Calu3 (cell line): ENCODE results near the gene TAS2R20. TPM values are rescaled to one million over a fixed set of nuclear protein-coding genes. Genes with fewer than 3 reads are reported as not detected.
A peak's percentile ranks its signal among the peaks of the same experiment; 100 is the strongest.

Source experiments
- BruUV-seq: library from RNA; stranded (reverse); fragments of 400-500 nt; replicated peaks from 2 replicates; lab custom pipeline; 2021; lab: Mats Ljungman, UMichigan
- CTCF ChIA-PET: fragments of 300-600 bp; sonication (Branson Sonifier 250); formaldehyde crosslinking; loops from one replicate; lab custom pipeline; 2022; ENCODE audit warnings: antibody characterized with exemption; lab: Charles Lee
- DNase-seq: peaks from one replicate; pipeline ENCODE4 v3.0.0; 2022
- H3K27ac Mint-ChIP-seq: one replicate; pipeline ENCODE4 v1.8.0; 2022; ENCODE audit warnings: mixed read lengths; ENCODE audit not compliant: unreplicated experiment
- H3K27me3 Mint-ChIP-seq: one replicate; pipeline ENCODE4 v1.8.0; 2022; ENCODE audit warnings: mixed read lengths; ENCODE audit not compliant: unreplicated experiment
- H3K36me3 Mint-ChIP-seq: one replicate; pipeline ENCODE4 v1.8.0; 2022; ENCODE audit warnings: mild to moderate bottlenecking, moderate library complexity, mixed read lengths; ENCODE audit not compliant: insufficient read depth, unreplicated experiment
- H3K4me1 Mint-ChIP-seq: one replicate; pipeline ENCODE4 v1.8.0; 2022; ENCODE audit warnings: mild to moderate bottlenecking, low read depth, mixed read lengths; ENCODE audit not compliant: unreplicated experiment
- H3K4me3 Mint-ChIP-seq: one replicate; pipeline ENCODE4 v1.8.0; 2022; ENCODE audit warnings: mild to moderate bottlenecking, low read depth, moderate library complexity, mixed read lengths; ENCODE audit not compliant: unreplicated experiment
- H3K9me3 Mint-ChIP-seq: one replicate; pipeline ENCODE4 v1.8.0; 2022; ENCODE audit warnings: low read depth, mixed read lengths; ENCODE audit not compliant: unreplicated experiment
- intact Hi-C: fragments of 100-400 bp; cut with micrococcal nuclease; formaldehyde crosslinking; loops from one replicate; pipeline ENCODE4 v1.10.0; 2022; ENCODE audit not compliant: unreplicated experiment
- total RNA-seq: library from RNA; stranded (reverse); gene quantifications from 2 replicates; pipeline ENCODE4 v1.2.3, GENCODE V29; 2022
- TF ChIP-seq, protein P1 (sequence below): fragments of 200-600 bp; IDR thresholded peaks from one replicate; pipeline ENCODE4 v1.8.0; 2022; ENCODE audit warnings: antibody characterized with exemption; ENCODE audit not compliant: unreplicated experiment

TAS2R20 gene
- total RNA-seq, 1 experiment from 2014 or later: 3.3 TPM

DNA sequence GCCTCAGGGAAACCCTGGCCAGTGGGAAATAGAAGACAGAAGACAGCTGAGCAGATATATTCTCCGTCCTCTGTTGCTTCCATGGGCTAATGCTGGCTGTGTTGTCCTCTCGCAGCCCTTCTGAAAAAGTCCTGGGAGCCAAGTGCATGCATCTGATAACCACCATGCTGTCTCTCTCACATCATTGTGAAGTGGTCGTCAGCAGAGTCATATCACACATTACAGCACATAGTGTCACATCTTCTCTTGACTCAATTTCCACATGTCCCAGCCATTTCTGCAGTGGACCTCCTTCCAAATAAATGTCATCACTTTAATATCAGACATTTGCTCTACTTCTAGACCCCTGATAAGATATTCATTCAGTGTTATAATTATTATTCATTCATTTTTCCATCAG is 3.8 kb downstream of the TAS2R20 start:
- TF ChIP-seq, protein P1, sequence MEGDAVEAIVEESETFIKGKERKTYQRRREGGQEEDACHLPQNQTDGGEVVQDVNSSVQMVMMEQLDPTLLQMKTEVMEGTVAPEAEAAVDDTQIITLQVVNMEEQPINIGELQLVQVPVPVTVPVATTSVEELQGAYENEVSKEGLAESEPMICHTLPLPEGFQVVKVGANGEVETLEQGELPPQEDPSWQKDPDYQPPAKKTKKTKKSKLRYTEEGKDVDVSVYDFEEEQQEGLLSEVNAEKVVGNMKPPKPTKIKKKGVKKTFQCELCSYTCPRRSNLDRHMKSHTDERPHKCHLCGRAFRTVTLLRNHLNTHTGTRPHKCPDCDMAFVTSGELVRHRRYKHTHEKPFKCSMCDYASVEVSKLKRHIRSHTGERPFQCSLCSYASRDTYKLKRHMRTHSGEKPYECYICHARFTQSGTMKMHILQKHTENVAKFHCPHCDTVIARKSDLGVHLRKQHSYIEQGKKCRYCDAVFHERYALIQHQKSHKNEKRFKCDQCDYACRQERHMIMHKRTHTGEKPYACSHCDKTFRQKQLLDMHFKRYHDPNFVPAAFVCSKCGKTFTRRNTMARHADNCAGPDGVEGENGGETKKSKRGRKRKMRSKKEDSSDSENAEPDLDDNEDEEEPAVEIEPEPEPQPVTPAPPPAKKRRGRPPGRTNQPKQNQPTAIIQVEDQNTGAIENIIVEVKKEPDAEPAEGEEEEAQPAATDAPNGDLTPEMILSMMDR: no peak
- intact Hi-C loops: no loop called here
- Mint-ChIP-seq H3K4me1 (no peaks in the 10 kb centered on the region), H3K4me3 (no peak overlapping the region), H3K27me3 (no peaks in the 10 kb centered on the region), H3K36me3 (no peaks in the 10 kb centered on the region), H3K9me3 (no peaks in the 10 kb centered on the region), H3K27ac (no peak overlapping the region)
- BruUV-seq: no TSS peak
- CTCF ChIA-PET: no interaction called here
- no peak for DNase-seq

DNA sequence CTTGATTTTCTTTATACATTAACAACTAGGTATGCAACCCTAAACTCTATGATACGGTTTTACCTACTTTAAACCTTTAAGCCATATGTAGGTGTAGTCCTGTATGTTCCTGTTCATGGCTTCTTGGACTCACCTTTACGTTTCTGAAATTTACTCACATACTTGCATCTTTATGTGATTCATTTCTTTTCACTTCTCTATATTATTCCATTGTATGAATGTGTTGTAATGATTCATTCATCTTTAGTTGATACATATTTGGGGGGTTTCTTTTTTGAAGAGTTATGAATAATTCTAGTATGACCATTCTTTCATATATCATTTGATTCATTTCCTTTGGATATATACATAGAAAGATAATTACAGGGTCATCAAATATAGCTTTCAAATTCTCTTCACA is 9.0 kb downstream of the TAS2R20 start:
- Mint-ChIP-seq H3K27me3 (no peaks in the 10 kb centered on the region), H3K9me3 (no peaks in the 10 kb centered on the region), H3K4me3 (no peak overlapping the region), H3K4me1 (no peaks in the 10 kb centered on the region), H3K27ac (no peak overlapping the region), H3K36me3 (no peaks in the 10 kb centered on the region)
- TF ChIP-seq, protein P1: no peak
- DNase-seq: no peak
- CTCF ChIA-PET: no interaction called here
- no TSS peak for BruUV-seq
- intact Hi-C loops: no loop called here

DNA sequence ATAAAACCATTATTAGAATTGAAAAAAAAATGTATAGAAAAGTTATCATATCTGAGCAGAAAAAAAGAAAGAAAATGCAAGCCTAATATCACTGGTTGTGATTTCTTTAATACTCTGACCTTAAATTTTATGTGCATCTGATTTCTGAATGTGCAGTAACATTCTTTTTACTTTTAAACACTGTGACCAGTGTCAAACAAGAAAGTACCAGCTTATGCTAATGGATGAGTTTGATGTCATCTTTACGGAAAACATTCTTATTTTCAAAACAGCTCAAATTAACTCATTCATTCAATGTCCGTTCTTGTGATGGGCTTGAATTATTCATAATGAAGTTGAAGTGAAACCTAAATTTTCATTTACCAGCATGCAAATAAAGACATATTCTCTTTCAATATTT is 11.3 kb downstream of the TAS2R20 start, which contains the start of gene TAS2R50:
TAS2R50 (minus strand) TSS at position 101 of the 400 bp plus-strand sequence; CDS start at position 49, 52 bp downstream.
- Mint-ChIP-seq H3K4me1 (no peaks in the 10 kb centered on the region), H3K9me3 (no peaks in the 10 kb centered on the region), H3K27ac (peak within 1 kb of the TSS; percentile 52), H3K4me3 (no peak within 1 kb of the TSS), H3K36me3 (no peaks in the 10 kb centered on the region), H3K27me3 (no peaks in the 10 kb centered on the region)
- TF ChIP-seq, protein P1: no peak
- no TSS peak for BruUV-seq
- intact Hi-C loops: no loop called here
- CTCF ChIA-PET: no interaction called here
- DNase-seq: no peak

GRCh38 chr12:10982244-10982643 is 15.9 kb downstream of the TAS2R20 start:
- no TSS peak for BruUV-seq
- intact Hi-C loops: no loop called here
- Mint-ChIP-seq H3K36me3 (no peaks in the 10 kb centered on the region), H3K27ac (no peak overlapping the region), H3K4me1 (no peaks in the 10 kb centered on the region), H3K4me3 (no peak overlapping the region), H3K27me3 (no peaks in the 10 kb centered on the region), H3K9me3 (no peaks in the 10 kb centered on the region)
- no peak for DNase-seq
- TF ChIP-seq, protein P1: no peak
- CTCF ChIA-PET: no interaction called here
